ENCODE measurements around the gene CHD2.

Gene CHD2

GRCh38 chr15:92954002-92954401 lies 53.9 kb downstream of the CHD2 start:
- Histone ChIP-seq H3K4me3 (ENCODE audit: low read depth, low read length, poor library complexity, severe bottlenecking) (no peak overlapping the region), H3K4me1 (ENCODE audit: insufficient read depth, low read length, severe bottlenecking) (no peaks in the 10 kb centered on the region), H4K20me1 (ENCODE audit: insufficient read depth, low read length) (no peaks in the 10 kb centered on the region), H3K79me2 (ENCODE audit: insufficient read depth, low read length) (peaks cover 9% of the 10 kb centered on the region), H3K9me2 (ENCODE audit: low read depth, low read length) (no peaks in the 10 kb centered on the region), H3K27ac (ENCODE audit: low read depth, low read length, poor library complexity, severe bottlenecking) (no peak overlapping the region), H3K4me2 (ENCODE audit: low read length) (no peak overlapping the region), H2AFZ (ENCODE audit: low read length) (no peak overlapping the region), H3K9ac (ENCODE audit: low read length) (no peak overlapping the region), H3F3A (ENCODE audit: insufficient read depth, low read length) (0 out of 2 replicates have a peak, but pooled peaks cover 5% of the 10 kb centered on the region), H3K36me3 (ENCODE audit: insufficient read depth, low read length) (peaks cover 99% of the 10 kb centered on the region), H3K9me3 (ENCODE audit: low read length) (peaks cover 8% of the 10 kb centered on the region), H3K27me3 (ENCODE audit: insufficient read depth, low read length) (no peaks in the 10 kb centered on the region)
- no peak for TF ChIP-seq EZH2 (IDR thresholded peaks at IDR 0.05; ENCODE audit: borderline replicate concordance, low read length)
- TF ChIP-seq, protein P1, sequence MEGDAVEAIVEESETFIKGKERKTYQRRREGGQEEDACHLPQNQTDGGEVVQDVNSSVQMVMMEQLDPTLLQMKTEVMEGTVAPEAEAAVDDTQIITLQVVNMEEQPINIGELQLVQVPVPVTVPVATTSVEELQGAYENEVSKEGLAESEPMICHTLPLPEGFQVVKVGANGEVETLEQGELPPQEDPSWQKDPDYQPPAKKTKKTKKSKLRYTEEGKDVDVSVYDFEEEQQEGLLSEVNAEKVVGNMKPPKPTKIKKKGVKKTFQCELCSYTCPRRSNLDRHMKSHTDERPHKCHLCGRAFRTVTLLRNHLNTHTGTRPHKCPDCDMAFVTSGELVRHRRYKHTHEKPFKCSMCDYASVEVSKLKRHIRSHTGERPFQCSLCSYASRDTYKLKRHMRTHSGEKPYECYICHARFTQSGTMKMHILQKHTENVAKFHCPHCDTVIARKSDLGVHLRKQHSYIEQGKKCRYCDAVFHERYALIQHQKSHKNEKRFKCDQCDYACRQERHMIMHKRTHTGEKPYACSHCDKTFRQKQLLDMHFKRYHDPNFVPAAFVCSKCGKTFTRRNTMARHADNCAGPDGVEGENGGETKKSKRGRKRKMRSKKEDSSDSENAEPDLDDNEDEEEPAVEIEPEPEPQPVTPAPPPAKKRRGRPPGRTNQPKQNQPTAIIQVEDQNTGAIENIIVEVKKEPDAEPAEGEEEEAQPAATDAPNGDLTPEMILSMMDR (IDR thresholded peaks at IDR 0.05; ENCODE audit: low read length): no peak

GRCh38 chr15:92954578-92954977 lies 54.5 kb downstream of the CHD2 start:
- Histone ChIP-seq H4K20me1 (ENCODE audit: insufficient read depth, low read length) (no peaks in the 10 kb centered on the region), H3K9me2 (ENCODE audit: low read depth, low read length) (no peaks in the 10 kb centered on the region), H3K9me3 (ENCODE audit: low read length) (peaks cover 2% of the 10 kb centered on the region), H3K9ac (ENCODE audit: low read length) (no peak overlapping the region), H2AFZ (ENCODE audit: low read length) (no peak overlapping the region), H3K4me1 (ENCODE audit: insufficient read depth, low read length, severe bottlenecking) (no peaks in the 10 kb centered on the region), H3K27me3 (ENCODE audit: insufficient read depth, low read length) (no peaks in the 10 kb centered on the region), H3K79me2 (ENCODE audit: insufficient read depth, low read length) (peaks cover 12% of the 10 kb centered on the region), H3K4me3 (ENCODE audit: low read depth, low read length, poor library complexity, severe bottlenecking) (no peak overlapping the region), H3K27ac (ENCODE audit: low read depth, low read length, poor library complexity, severe bottlenecking) (no peak overlapping the region), H3K4me2 (ENCODE audit: low read length) (no peak overlapping the region), H3K36me3 (ENCODE audit: insufficient read depth, low read length) (peaks cover 99% of the 10 kb centered on the region), H3F3A (ENCODE audit: insufficient read depth, low read length) (0 out of 2 replicates have a peak, but pooled peaks cover 5% of the 10 kb centered on the region)
- no peak for TF ChIP-seq EZH2 (IDR thresholded peaks at IDR 0.05; ENCODE audit: borderline replicate concordance, low read length)
- TF ChIP-seq, protein P1 (IDR thresholded peaks at IDR 0.05; ENCODE audit: low read length): peak; percentile 47

DNA sequence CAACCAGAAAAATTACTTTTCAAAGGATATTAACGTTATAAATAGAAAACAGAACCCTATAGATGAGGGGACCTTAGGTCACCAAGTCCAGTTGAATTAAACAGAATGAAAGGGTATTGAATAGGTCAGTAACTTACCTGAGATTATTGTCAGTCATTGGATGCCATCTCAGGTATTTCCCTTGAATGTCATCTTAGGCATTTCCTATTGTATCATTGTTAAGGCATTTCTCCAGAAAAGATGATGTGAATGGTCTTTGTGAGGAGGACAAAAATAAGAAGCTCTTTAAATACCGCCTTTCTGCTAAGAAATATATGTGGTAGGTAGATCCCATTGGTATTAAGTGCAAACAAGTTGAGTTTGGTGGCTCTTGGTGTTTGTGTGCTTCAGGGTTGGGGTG lies 55.6 kb downstream of the CHD2 start:
- Histone ChIP-seq H3K9ac (ENCODE audit: low read length) (no peak overlapping the region), H3F3A (ENCODE audit: insufficient read depth, low read length) (0 out of 2 replicates have a peak, but pooled peaks cover 5% of the 10 kb centered on the region), H3K27me3 (ENCODE audit: insufficient read depth, low read length) (no peaks in the 10 kb centered on the region), H3K27ac (ENCODE audit: low read depth, low read length, poor library complexity, severe bottlenecking) (no peak overlapping the region), H3K4me3 (ENCODE audit: low read depth, low read length, poor library complexity, severe bottlenecking) (no peak overlapping the region), H3K9me2 (ENCODE audit: low read depth, low read length) (no peaks in the 10 kb centered on the region), H3K4me1 (ENCODE audit: insufficient read depth, low read length, severe bottlenecking) (no peaks in the 10 kb centered on the region), H3K4me2 (ENCODE audit: low read length) (no peak overlapping the region), H3K36me3 (ENCODE audit: insufficient read depth, low read length) (peaks cover 99% of the 10 kb centered on the region), H3K9me3 (ENCODE audit: low read length) (no peaks in the 10 kb centered on the region), H3K79me2 (ENCODE audit: insufficient read depth, low read length) (peaks cover 21% of the 10 kb centered on the region), H2AFZ (ENCODE audit: low read length) (no peak overlapping the region), H4K20me1 (ENCODE audit: insufficient read depth, low read length) (no peaks in the 10 kb centered on the region)
- TF ChIP-seq, protein P1 (IDR thresholded peaks at IDR 0.05; ENCODE audit: low read length): no peak
- TF ChIP-seq EZH2 (IDR thresholded peaks at IDR 0.05; ENCODE audit: borderline replicate concordance, low read length): no peak

Measured in OCI-LY1 (cell line).